NCI-H2171 (cell line): ENCODE data around the gene SYTL3.
"Not testable (repeated sequence)": the region's sequence is repeated elsewhere in the genome, so short reads cannot be mapped to it uniquely, and the experiment has no call there.

Experiments
- DNase-seq: peaks from one replicate; lab custom pipeline; 2025; lab: John Stamatoyannopoulos, UW

SYTL3 gene

GRCh38 chr6:158694913-158695312 lies 45.1 kb downstream of the SYTL3 start:
- DNase-seq, result no peak

- no peak for DNase-seq
Observed at GRCh38 chr6:158697811-158698210, 48.0 kb downstream of the SYTL3 start.

GRCh38 chr6:158698931-158699330 lies 49.1 kb downstream of the SYTL3 start:
- no peak for DNase-seq

- DNase-seq, result not testable (repeated sequence)
Observed at GRCh38 chr6:158701268-158701667, 51.4 kb downstream of the SYTL3 start.

- peak; percentile 92 for DNase-seq
Observed at GRCh38 chr6:158703111-158703836, 53.4 kb downstream of the SYTL3 start.

- peak; percentile 83 for DNase-seq
Observed at GRCh38 chr6:158703837-158704822, 54.3 kb downstream of the SYTL3 start.

- peak; percentile 19 for DNase-seq
Observed at GRCh38 chr6:158705386-158706126, 55.7 kb downstream of the SYTL3 start.

GRCh38 chr6:158706369-158706982 lies 56.6 kb downstream of the SYTL3 start:
- DNase-seq, result peak; percentile 13

GRCh38 chr6:158707120-158707820 lies 57.4 kb downstream of the SYTL3 start:
- DNase-seq, result no peak

GRCh38 chr6:158707821-158708195 lies 58.0 kb downstream of the SYTL3 start:
- DNase-seq, result peak; percentile 75

GRCh38 chr6:158708239-158708638 lies 58.4 kb downstream of the SYTL3 start:
- no peak for DNase-seq

- DNase-seq, result no peak
Observed at GRCh38 chr6:158709809-158710208, 60.0 kb downstream of the SYTL3 start.

GRCh38 chr6:158711264-158711663 lies 61.4 kb downstream of the SYTL3 start:
- no peak for DNase-seq

GRCh38 chr6:158713469-158713868 lies 63.6 kb downstream of the SYTL3 start:
- DNase-seq, result no peak

- no peak for DNase-seq
Observed at GRCh38 chr6:158714706-158715105, 64.9 kb downstream of the SYTL3 start.

- DNase-seq, result no peak
Observed at GRCh38 chr6:158715330-158716311, 65.8 kb downstream of the SYTL3 start.

GRCh38 chr6:158717341-158718330 lies 67.8 kb downstream of the SYTL3 start:
- DNase-seq, result no peak

GRCh38 chr6:158718461-158719046 lies 68.7 kb downstream of the SYTL3 start:
- no peak for DNase-seq
